GM21528 (cell line): ENCODE results near the gene EPS15.
"Not testable (repeated sequence)": the region's sequence is repeated elsewhere in the genome, so short reads cannot be mapped to it uniquely, and the experiment has no call there.

Source experiments
- ATAC-seq: cut with Tn5 transposase; IDR thresholded peaks from one replicate; pipeline ENCODE4 v1.9.1; 2021; ENCODE audit warnings: mild to moderate bottlenecking, moderate library complexity; ENCODE audit not compliant: unreplicated experiment, low FRiP score

EPS15 gene

GRCh38 chr1:51392241-51392640 is 126.8 kb downstream of the EPS15 start:
- no peak for ATAC-seq

- not testable (repeated sequence) for ATAC-seq
These were observed 128.4 kb downstream of the EPS15 start for GRCh38 chr1:51390641-51391040.

- not testable (repeated sequence) for ATAC-seq
These were observed 131.8 kb downstream of the EPS15 start for GRCh38 chr1:51387288-51387687.

GRCh38 chr1:51386259-51386658 is 132.8 kb downstream of the EPS15 start:
- not testable (repeated sequence) for ATAC-seq

GRCh38 chr1:51385776-51386175 is 133.3 kb downstream of the EPS15 start:
- ATAC-seq = no peak

GRCh38 chr1:51381964-51382363 is 137.1 kb downstream of the EPS15 start:
- no peak for ATAC-seq

- ATAC-seq = no peak
These were observed 138.1 kb downstream of the EPS15 start for GRCh38 chr1:51380936-51381335.

GRCh38 chr1:51378871-51379270 is 140.2 kb downstream of the EPS15 start:
- ATAC-seq = no peak

GRCh38 chr1:51373898-51374297 is 145.2 kb downstream of the EPS15 start:
- no peak for ATAC-seq

GRCh38 chr1:51372561-51372960 is 146.5 kb downstream of the EPS15 start:
- ATAC-seq = no peak

- no peak for ATAC-seq
These were observed 149.9 kb downstream of the EPS15 start for GRCh38 chr1:51369171-51369570.

- no peak for ATAC-seq
These were observed 153.3 kb downstream of the EPS15 start for GRCh38 chr1:51365774-51366173.

GRCh38 chr1:51359879-51360278 is 159.2 kb downstream of the EPS15 start:
- no peak for ATAC-seq

- ATAC-seq = no peak
These were observed 163.7 kb downstream of the EPS15 start for GRCh38 chr1:51355382-51355781.

- no peak for ATAC-seq
These were observed 164.7 kb downstream of the EPS15 start for GRCh38 chr1:51354416-51354815.

GRCh38 chr1:51351907-51352306 is 167.2 kb downstream of the EPS15 start:
- no peak for ATAC-seq

- no peak for ATAC-seq
These were observed 169.2 kb downstream of the EPS15 start for GRCh38 chr1:51349862-51350261.

GRCh38 chr1:51348147-51348527 is 170.9 kb downstream of the EPS15 start:
- ATAC-seq = no peak

- ATAC-seq = no peak
These were observed 171.5 kb downstream of the EPS15 start for GRCh38 chr1:51347398-51348146.

- ATAC-seq = no peak
These were observed 172.8 kb downstream of the EPS15 start for GRCh38 chr1:51346086-51346942.

- ATAC-seq = no peak
These were observed 173.8 kb downstream of the EPS15 start for GRCh38 chr1:51345300-51345687.
